Right ventricle myocardium inferior (tissue), 1 donor: ENCODE measurements around the gene DDX6. TPM values are rescaled to one million over a fixed set of nuclear protein-coding genes. Genes with fewer than 3 reads are reported as not detected.
"Not testable (repeated sequence)": the region's sequence is repeated elsewhere in the genome, so short reads cannot be mapped to it uniquely, and the experiment has no call there.

Source experiments
- ATAC-seq: fragments of 200-7000 bp; cut with Tn5 transposase; one replicate; pipeline ENCODE4 v1.9.1; 2020; ENCODE audit warnings: mild to moderate bottlenecking, moderate library complexity
- DNase-seq: peaks from one replicate; pipeline ENCODE4 v3.0.0; 2021; ENCODE audit errors: missing footprints
- intact Hi-C: fragments of 100-400 bp; cut with DNase I; formaldehyde crosslinking; loops from one replicate; pipeline ENCODE4 v1.11.0; 2022
- long read RNA-seq: library from polyadenylated mRNA; unstranded; transcript quantifications from one replicate; pipeline ENCODE4 v2.0.0, GENCODE V29; 2021
- total RNA-seq: library from RNA; stranded (reverse); fragmentation: NEBNext Ultra II Directional; extraction: Animal tissue kit (Norgen Biotek cat#: 25700); gene quantifications from one replicate; pipeline ENCODE4 v1.2.1, GENCODE V29; 2021
- donor health status: DM: no; HTN: yes; CAD: no; lungs with severe emphysema.

The DDX6 gene, protein sequence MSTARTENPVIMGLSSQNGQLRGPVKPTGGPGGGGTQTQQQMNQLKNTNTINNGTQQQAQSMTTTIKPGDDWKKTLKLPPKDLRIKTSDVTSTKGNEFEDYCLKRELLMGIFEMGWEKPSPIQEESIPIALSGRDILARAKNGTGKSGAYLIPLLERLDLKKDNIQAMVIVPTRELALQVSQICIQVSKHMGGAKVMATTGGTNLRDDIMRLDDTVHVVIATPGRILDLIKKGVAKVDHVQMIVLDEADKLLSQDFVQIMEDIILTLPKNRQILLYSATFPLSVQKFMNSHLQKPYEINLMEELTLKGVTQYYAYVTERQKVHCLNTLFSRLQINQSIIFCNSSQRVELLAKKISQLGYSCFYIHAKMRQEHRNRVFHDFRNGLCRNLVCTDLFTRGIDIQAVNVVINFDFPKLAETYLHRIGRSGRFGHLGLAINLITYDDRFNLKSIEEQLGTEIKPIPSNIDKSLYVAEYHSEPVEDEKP
- 121 TPM for total RNA-seq
- long read RNA-seq, partial matches to known transcripts = 1 of 6 reads
- long read RNA-seq, other reads (novel, unspliced or antisense) = 5 of 6 reads

DNA sequence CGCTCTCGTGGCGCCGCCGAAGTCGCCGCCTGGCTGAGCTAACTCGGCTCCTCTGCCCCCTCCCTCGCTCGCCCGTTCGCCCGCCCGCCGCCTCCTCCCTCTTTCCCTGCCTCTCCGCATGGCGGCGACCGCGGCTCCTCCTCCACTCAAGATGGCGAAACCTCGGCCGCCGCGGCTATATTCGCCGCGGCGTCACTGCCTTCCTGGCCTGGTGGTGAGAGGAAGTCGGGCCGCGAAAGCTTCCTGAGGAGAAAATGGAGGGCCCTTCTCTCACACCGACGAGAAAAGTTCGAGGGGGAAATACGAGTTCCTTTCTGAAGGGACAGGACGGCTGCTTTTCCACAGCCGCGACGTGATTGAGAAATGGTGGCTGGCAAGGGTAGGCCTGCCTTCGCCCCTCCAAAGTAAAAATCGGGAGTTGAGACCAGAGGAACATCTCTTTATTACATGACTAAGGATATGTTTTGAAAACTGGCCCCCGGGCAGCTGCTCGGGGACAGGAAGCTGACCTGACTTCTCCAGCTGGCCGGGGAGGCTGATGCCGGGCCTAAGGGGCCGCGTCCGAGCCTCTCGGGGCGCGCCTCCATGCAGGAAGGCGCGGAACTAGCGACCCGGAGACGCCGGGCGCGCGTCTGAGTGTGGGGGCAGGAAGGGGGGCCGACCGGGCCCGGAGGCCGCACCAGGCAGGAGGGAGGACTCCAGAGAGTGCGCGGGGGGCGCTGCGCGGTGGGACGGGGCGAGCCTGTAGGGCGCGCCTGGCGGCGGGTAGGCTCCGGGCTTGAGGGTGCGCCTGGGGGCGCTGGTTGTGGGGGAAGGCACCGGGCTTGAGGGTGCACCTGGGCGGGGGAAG lies at the start of gene DDX6:
Gene DDX6, minus strand, starts transcription at position 54 of the 850 bp plus-strand sequence. CDS start 4,913 bp downstream, outside the sequence.
- peak; percentile 84 for ATAC-seq
- intact Hi-C loops = loop anchor here (2.0 to 5.0 kb wide), 3 partner anchors 44 to 137 kb away; no protein-coding TSS in a partner anchor

GRCh38 chr11:118838905-118839553 lies 48.1 kb upstream of the DDX6 start:
- no peak for ATAC-seq
- no peak for DNase-seq
- intact Hi-C loops = no loop called here

More for the DNA sequence above, at the start of gene DDX6:
- peak; percentile 98 for DNase-seq

DNA sequence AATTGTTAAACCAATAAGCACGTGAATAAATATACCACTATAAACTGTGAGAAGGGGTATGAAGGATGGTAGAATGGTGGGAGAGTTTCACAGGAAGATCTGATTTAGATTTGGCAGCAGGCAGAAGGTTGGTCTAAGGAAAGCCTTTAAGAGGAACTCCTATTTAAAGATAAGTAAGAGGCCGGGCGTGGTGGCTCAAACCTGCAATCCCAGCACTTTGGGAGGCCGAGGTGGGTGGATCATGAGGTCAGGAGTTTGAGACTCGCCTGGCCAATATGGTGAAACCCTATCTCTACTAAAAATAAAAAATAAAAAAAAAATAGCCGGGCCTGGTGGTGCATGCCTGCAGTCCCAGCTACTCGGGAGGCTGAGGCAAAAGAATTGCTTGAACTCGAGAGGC lies 46.9 kb upstream of the DDX6 start:
- intact Hi-C loops = no loop called here
- DNase-seq = no peak
- ATAC-seq = no peak

DNA sequence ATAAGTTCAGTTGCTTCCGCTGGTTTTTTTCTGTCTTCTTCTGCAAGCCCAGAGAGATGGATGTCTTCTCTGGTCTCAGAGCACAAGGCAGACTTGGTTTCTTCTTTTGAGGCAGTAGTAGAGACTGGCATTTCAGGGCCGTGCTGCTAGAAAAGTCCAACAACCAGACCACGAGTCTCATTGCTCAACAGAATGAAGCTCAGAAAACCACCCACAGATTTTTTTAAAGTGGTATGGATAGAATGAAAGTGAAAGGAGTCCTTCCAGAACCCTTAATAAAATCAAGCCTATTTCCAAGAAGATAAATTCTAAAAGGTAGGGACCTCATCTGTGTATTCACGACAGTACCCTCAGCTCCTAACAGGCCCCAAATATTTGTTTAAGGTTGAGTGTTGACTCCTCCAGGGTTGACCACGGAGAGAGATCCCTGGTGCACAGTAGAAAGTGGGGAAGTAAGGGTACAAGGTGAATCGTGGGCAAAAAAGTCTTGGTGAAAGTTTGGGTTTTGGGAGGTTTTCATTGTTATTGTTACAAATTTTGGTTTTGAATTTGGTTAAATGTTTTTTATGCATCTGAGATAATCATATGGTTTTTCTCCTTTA lies 43.6 kb upstream of the DDX6 start:
- intact Hi-C loops = no loop called here
- DNase-seq (no peak), ATAC-seq (no peak)

- intact Hi-C loops = no loop called here
- no peak for DNase-seq
- no peak for ATAC-seq
Observed at GRCh38 chr11:118827118-118827517, 36.2 kb upstream of the DDX6 start.

DNA sequence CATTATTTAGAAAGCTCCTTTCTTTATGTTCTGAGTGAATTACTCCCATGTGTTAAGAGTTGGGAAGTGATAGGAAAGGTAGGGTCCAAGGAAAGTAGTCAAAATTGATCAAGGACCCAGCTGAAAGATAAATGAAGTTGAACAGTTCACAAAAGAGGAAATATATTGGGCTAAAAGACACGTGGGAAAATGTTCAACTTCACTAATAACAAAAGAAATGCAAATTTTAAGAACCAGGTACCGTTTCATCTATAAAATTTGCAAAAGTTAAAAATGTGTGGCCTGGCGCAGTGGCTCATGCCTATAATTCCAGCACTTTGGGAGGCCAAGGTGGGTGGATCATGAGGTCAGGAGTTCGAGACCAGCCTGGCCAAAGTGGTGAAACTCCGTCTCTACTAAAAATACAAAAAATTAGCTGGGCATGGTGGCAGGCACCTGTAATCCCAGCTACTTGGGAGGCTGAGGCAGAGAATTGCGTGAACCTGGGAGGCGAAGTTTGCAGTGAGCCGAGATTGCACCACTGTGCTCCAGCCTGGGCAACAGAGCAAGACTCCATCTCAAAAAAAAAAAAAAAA lies 32.1 kb upstream of the DDX6 start:
- ATAC-seq = not testable (repeated sequence)

DNA sequence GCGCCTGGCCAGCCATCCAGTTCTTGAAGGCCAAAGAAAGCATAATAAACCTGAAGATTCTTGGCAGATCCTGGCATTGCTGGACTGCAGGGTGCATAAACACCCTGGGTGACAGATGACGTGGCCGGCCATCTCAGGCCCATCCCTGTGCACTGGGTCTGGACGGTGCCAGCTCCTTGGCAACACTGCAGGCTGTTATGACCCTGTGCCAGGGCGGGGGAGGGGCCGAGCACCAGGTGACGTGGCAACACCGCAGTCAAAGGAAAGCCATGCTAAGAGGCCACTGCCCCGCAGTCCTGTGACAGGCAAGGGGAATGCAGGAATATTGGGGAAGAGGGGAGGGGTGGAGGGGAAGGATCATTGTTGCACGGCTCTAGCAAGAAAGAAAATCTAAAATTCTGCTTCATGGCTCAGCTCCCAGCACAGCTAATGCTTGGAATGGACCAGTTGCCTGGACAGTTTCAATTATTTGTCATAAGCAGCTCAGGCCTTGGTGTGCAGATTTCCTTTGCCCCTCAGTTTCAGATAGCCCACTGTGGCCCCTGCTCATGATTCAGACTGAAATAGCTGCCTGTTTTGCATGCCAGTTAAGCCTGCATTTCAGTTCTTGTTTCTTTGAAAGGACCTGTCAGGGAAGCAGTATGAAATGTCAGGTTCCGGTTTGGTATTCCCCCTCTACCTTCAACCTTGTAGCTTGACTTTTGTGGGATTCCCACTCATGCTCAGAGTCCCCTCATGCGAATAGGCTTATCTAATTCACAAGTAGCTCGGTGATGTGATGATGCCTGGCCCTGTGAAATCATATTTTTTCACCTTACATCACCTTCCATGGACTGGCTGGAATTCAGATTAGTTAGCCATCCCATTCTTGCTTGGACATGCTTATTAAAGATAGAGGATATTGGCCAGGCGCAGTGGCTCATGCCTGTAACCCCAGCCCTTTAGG lies 29.7 kb upstream of the DDX6 start:
- ATAC-seq (peak; percentile 93), DNase-seq (peak; percentile 81)
- intact Hi-C loops = no loop called here

More for the DNA sequence above, 32.1 kb upstream of the DDX6 start:
- intact Hi-C loops, DNase-seq: not testable (repeated sequence)

DNA sequence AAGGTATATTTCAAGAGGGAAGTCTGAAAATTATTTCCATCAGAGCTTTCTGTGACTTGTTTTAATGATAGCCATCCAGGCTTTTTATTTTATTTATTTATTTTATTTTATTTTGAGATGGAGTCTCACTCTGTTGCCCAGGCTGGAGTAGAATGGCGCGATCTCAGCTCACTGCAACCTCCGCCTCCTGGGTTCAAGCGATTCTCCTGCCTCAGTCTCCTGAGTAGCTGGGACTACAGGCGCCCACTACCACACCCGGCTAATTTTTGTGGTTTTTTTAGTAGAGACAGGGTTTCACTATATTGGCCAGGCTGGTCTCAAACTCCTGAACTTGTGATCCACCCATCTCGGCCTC lies 29.0 kb upstream of the DDX6 start:
- intact Hi-C loops = not testable (repeated sequence)

DNA sequence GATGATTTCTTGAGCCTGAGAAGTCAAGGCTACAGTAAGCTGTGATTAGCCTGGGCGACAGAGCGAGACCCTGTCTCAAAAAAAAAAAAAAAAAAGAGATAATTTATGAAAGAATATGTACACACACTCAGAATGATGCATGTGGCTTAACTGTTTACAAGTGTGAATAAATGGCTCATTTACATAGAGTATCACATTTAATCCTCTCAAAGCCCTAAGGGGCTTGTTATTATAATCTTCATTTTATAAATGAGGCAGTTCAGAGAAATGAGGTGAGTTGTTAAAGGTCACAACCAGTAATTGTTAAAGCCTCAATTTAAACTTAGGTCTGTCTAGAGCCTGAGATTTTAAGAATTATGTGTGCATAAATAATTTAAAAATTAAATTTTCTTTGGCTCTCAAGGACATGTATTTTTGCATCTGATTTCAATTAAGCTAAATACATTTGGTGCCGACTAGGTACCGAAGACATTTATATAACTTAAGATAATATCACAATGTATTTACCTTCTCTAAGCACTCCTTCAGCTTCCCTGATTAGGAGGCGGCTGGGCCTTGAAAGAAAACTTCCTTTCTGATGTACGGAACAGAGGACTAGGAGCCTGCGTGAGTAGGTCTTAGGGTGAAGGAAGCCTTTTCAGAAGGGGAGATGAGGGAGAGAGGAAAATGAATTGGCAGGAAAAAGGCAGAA lies 28.5 kb upstream of the DDX6 start:
- ATAC-seq (no peak), DNase-seq (no peak)

More for the DNA sequence above, 29.0 kb upstream of the DDX6 start:
- not testable (repeated sequence) for ATAC-seq, DNase-seq

GRCh38 chr11:118818130-118818529 lies 27.2 kb upstream of the DDX6 start:
- DNase-seq = no peak

More for the DNA sequence above, 28.5 kb upstream of the DDX6 start:
- intact Hi-C loops = no loop called here

GRCh38 chr11:118813551-118813950 lies 22.6 kb upstream of the DDX6 start:
- no peak for ATAC-seq
- intact Hi-C loops = no loop called here
- no peak for DNase-seq

More at GRCh38 chr11:118818130-118818529, 27.2 kb upstream of the DDX6 start:
- ATAC-seq = no peak
- intact Hi-C loops = no loop called here

- intact Hi-C loops = no loop called here
Observed at GRCh38 chr11:118812485-118812884, 21.5 kb upstream of the DDX6 start.

GRCh38 chr11:118807800-118808778 lies 17.1 kb upstream of the DDX6 start:
- DNase-seq (no peak), ATAC-seq (no peak)
- intact Hi-C loops = no loop called here

More at GRCh38 chr11:118812485-118812884, 21.5 kb upstream of the DDX6 start:
- DNase-seq (no peak), ATAC-seq (no peak)

DNA sequence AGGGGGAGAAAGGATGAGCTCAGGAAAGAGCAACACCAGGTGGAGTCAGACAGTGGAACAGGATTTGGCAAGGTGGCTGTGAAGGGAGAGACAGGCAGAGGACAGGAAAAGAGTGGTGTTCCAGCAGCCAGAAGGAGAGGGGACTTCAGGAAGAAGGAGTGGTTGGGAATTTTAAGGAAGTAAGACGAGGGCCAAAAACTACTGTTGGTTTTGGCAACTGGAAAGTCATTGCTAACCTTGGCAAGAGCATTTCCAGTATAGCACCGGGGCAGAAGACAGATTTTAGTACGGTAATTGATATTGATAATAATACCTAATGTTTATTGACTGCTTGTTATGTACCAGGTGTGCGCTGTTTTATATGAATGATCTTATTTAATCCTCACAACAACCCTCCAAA lies 15.4 kb upstream of the DDX6 start:
- DNase-seq (no peak), ATAC-seq (no peak)
- intact Hi-C loops = no loop called here

DNA sequence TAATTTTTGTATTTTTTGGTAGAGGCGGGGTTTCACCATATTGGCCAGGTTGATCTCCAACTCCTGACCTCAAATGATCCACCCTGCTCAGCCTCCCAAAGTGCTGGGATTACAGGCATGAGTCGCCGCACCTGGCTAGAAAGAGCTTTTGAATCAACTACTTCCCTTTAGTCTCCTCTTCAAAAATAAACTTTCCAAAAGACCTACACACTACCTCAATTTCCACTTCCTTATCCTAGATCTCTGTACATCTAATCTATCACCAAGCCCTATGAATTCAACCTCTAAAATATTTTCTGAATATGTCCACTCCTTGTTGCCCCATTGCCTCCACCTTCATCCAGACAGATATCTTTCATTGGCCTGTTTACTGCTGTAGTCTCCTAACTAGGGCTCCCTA lies 13.1 kb upstream of the DDX6 start:
- ATAC-seq (no peak), DNase-seq (no peak)
- intact Hi-C loops = no loop called here
